A673 (cell line): ENCODE measurements around the gene AIFM3. TPM values are rescaled to one million over a fixed set of nuclear protein-coding genes. Genes with fewer than 3 reads are reported as not detected.
A peak's percentile ranks its signal among the peaks of the same experiment; 100 is the strongest.
"Not testable (repeated sequence)": the region's sequence is repeated elsewhere in the genome, so short reads cannot be mapped to it uniquely, and the experiment has no call there.

ENCODE experiments used
- BruUV-seq: library from RNA; stranded (reverse); fragments of 400-500 nt; replicated peaks from 2 replicates; lab custom pipeline; 2021; lab: Mats Ljungman, UMichigan
- CTCF ChIA-PET: fragments of 300-600 bp; sonication (Branson Sonifier 250); formaldehyde crosslinking; loops from one replicate; lab custom pipeline; 2022; ENCODE audit warnings: antibody characterized with exemption; lab: Charles Lee
- POLR2A ChIA-PET: fragments of 300-600 bp; sonication (Branson Sonifier 250); formaldehyde crosslinking; loops from one replicate; lab custom pipeline; 2022; ENCODE audit warnings: antibody characterized with exemption; ENCODE audit not compliant: low non-redundant PET; lab: Charles Lee
- DNase-seq: peaks from one replicate; pipeline ENCODE4 v3.0.0-alpha.2; 2015; ENCODE audit warnings: low spot score
- H3K27ac ChIP-seq: fragments of 200-600 bp; sonication (generic); 2 replicates; pipeline ENCODE4 v1.5.1; 2016; ENCODE audit warnings: mixed run types, low read depth, mild to moderate bottlenecking, mixed read lengths, antibody characterized with exemption, low read length; ENCODE audit not compliant: poor library complexity, severe bottlenecking
- H3K27me3 ChIP-seq: fragments of 200-600 bp; sonication (generic); replicated peaks from 2 replicates; pipeline ENCODE4 v1.6.1; 2017; ENCODE audit warnings: mixed run types, low read depth, mild to moderate bottlenecking, mixed read lengths, antibody characterized with exemption, low read length; ENCODE audit not compliant: insufficient read depth, poor library complexity
- H3K36me3 ChIP-seq: fragments of 200-600 bp; sonication (generic); 2 replicates; pipeline ENCODE4 v1.6.1; 2016; ENCODE audit warnings: mixed run types, mild to moderate bottlenecking, mixed read lengths, antibody characterized with exemption, low read length; ENCODE audit not compliant: insufficient read depth, poor library complexity, severe bottlenecking
- H3K4me1 ChIP-seq: fragments of 200-600 bp; sonication (generic); 2 replicates; pipeline ENCODE4 v1.6.1; 2017; ENCODE audit warnings: mixed run types, mild to moderate bottlenecking, mixed read lengths, antibody characterized with exemption, low read length; ENCODE audit not compliant: insufficient read depth, poor library complexity, severe bottlenecking
- H3K4me3 ChIP-seq: fragments of 200-600 bp; sonication (generic); 2 replicates; pipeline ENCODE4 v1.5.1; 2016; ENCODE audit warnings: low read depth, mixed run types, mild to moderate bottlenecking, mixed read lengths, low read length; ENCODE audit not compliant: poor library complexity, severe bottlenecking
- H3K9me3 ChIP-seq: fragments of 200-600 bp; sonication (generic); 2 replicates; pipeline ENCODE4 v1.6.1; 2016; ENCODE audit warnings: mixed run types, low read depth, mild to moderate bottlenecking, mixed read lengths, antibody characterized with exemption, low read length; ENCODE audit not compliant: poor library complexity, severe bottlenecking
- EZH2 ChIP-seq: fragments of 200-600 bp; sonication (generic); IDR thresholded peaks from 2 replicates; pipeline ENCODE4 v1.6.1; 2017; ENCODE audit warnings: borderline replicate concordance, low read depth, mild to moderate bottlenecking, mixed read lengths, antibody characterized with exemption, low read length; ENCODE audit not compliant: poor library complexity, severe bottlenecking
- intact Hi-C: fragments of 100-400 bp; cut with micrococcal nuclease; formaldehyde crosslinking; loops from one replicate; pipeline ENCODE4 v1.10.0; 2022; ENCODE audit not compliant: unreplicated experiment
- total RNA-seq: library from RNA; stranded (reverse); gene quantifications from 2 replicates; pipeline ENCODE4 v1.2.3, GENCODE V29; 2021
- TF ChIP-seq, protein P1 (sequence below): fragments of 300-800, 200-600 bp; sonication (generic); conservative IDR thresholded peaks from 2 replicates; pipeline ENCODE4 v1.5.1; 2017; ENCODE audit warnings: low read depth, mild to moderate bottlenecking, antibody characterized with exemption, low read length, moderate library complexity, mixed read lengths

The AIFM3 gene
- total RNA-seq, 1 experiment from 2014 or later: not detected

- H3K4me3 ChIP-seq: no peak overlapping the region
Observed at GRCh38 chr22:20940186-20940651, 26.8 kb upstream of the AIFM3 start.

GRCh38 chr22:20940904-20941385 is 26.1 kb upstream of the AIFM3 start:
- H3K9me3 ChIP-seq: no peaks in the 10 kb centered on the region
- intact Hi-C loops: loop anchor here (10.0 kb wide), 2 partner anchors 56 to 136 kb away; no protein-coding TSS in a partner anchor
- BruUV-seq: no TSS peak
- POLR2A ChIA-PET: no interaction called here
- no peak overlapping the region for H3K4me3 ChIP-seq
- H3K36me3 ChIP-seq: peaks cover 15% of the 10 kb centered on the region
- no peak for DNase-seq
- TF ChIP-seq, protein P1, sequence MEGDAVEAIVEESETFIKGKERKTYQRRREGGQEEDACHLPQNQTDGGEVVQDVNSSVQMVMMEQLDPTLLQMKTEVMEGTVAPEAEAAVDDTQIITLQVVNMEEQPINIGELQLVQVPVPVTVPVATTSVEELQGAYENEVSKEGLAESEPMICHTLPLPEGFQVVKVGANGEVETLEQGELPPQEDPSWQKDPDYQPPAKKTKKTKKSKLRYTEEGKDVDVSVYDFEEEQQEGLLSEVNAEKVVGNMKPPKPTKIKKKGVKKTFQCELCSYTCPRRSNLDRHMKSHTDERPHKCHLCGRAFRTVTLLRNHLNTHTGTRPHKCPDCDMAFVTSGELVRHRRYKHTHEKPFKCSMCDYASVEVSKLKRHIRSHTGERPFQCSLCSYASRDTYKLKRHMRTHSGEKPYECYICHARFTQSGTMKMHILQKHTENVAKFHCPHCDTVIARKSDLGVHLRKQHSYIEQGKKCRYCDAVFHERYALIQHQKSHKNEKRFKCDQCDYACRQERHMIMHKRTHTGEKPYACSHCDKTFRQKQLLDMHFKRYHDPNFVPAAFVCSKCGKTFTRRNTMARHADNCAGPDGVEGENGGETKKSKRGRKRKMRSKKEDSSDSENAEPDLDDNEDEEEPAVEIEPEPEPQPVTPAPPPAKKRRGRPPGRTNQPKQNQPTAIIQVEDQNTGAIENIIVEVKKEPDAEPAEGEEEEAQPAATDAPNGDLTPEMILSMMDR: no peak
- no peak for TF ChIP-seq EZH2
- no peak overlapping the region for H3K27ac ChIP-seq
- no peaks in the 10 kb centered on the region for H3K27me3 ChIP-seq
- CTCF ChIA-PET: no interaction called here
- H3K4me1 ChIP-seq: peaks cover 11% of the 10 kb centered on the region

More at GRCh38 chr22:20940186-20940651, 26.8 kb upstream of the AIFM3 start:
- BruUV-seq: no TSS peak
- Histone ChIP-seq H3K9me3 (no peaks in the 10 kb centered on the region), H3K4me1 (peaks cover 11% of the 10 kb centered on the region), H3K27ac (no peak overlapping the region), H3K36me3 (peaks cover 22% of the 10 kb centered on the region), H3K27me3 (no peaks in the 10 kb centered on the region)
- TF ChIP-seq, protein P1: no peak
- no peak for TF ChIP-seq EZH2
- ChIA-PET POLR2A (interaction anchor here (0.6 kb wide), 1 partner anchor 9 kb away, joined by 7 read pairs; no protein-coding TSS in a partner anchor), CTCF (no interaction called here)
- DNase-seq: peak; percentile 54
- intact Hi-C loops: loop anchor here (10.0 kb wide), 2 partner anchors 55 to 135 kb away; no protein-coding TSS in a partner anchor

DNA sequence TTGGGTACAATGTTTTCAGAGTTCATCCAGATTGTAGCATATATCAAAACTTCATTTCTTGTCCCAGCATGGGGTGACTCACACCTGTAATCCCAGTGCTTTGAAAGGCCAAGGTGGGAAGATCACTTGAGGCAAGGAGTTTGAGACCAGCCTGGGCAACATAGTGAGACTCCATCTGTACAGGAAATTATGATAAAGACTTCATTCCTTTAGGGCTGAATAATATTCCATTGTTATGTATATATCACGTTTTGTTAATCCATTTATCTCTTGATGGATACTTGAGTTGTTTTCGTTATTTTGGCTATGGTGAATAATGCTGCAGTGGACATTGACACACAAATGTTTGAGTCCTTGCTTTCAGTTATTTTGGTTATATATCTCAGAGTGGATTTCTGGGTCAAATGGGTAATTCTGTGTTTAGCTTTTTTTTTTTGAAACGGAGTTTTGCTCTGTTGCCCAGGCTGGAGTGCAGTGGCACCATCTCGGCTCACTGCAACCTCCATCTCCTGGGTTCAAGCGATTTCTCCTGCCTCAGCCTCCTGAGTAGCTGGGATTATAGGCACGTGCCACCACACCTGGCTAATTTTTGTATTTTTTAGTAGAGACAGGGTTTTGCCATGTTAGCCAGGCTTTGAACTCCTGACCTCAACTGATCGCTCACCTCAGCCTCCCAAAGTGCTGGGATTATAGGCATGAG is 24.7 kb upstream of the AIFM3 start:
- H3K36me3 ChIP-seq, H3K9me3 ChIP-seq, BruUV-seq, H3K27me3 ChIP-seq, H3K27ac ChIP-seq, CTCF ChIA-PET, DNase-seq, POLR2A ChIA-PET, H3K4me1 ChIP-seq, H3K4me3 ChIP-seq: not testable (repeated sequence)
- intact Hi-C loops: loop anchor here (10.0 kb wide), 2 partner anchors 58 to 138 kb away; no protein-coding TSS in a partner anchor
